PC-3 (cell line): ENCODE data around the gene QPRT. TPM values are rescaled to one million over a fixed set of nuclear protein-coding genes. Genes with fewer than 3 reads are reported as not detected.

ENCODE experiments used
- ATAC-seq: fragments of 200-7000 bp; cut with Tn5 transposase; 2 replicates; pipeline ENCODE4 v1.9.1; 2020; ENCODE audit warnings: mild to moderate bottlenecking, moderate library complexity
- BruUV-seq: library from RNA; stranded (reverse); fragments of 400-500 nt; replicated peaks from 2 replicates; lab custom pipeline; 2021; lab: Mats Ljungman, UMichigan
- CTCF ChIA-PET: fragments of 300-600 bp; sonication (Branson Sonifier 250); formaldehyde crosslinking; loops from one replicate; lab custom pipeline; 2022; ENCODE audit warnings: antibody characterized with exemption; lab: Charles Lee
- POLR2A ChIA-PET: fragments of 300-600 bp; sonication (Branson Sonifier 250); formaldehyde crosslinking; loops from one replicate; lab custom pipeline; 2022; ENCODE audit warnings: antibody characterized with exemption; ENCODE audit not compliant: unreplicated experiment; lab: Charles Lee
- DNase-seq: peaks from one replicate; pipeline ENCODE4 v3.0.0-alpha.2; 2015
- H2AFZ ChIP-seq: fragments of 300-600 bp; sonication (generic); 2 replicates; pipeline ENCODE4 v1.6.0; 2016; ENCODE audit warnings: antibody characterized with exemption, low read length
- H3F3A ChIP-seq: fragments of 300-600 bp; sonication (generic); one replicate; pipeline ENCODE4 v1.6.0; 2017; ENCODE audit warnings: antibody characterized with exemption, low read length, control low read depth, mild to moderate bottlenecking; ENCODE audit not compliant: unreplicated experiment
- H3K27ac ChIP-seq: fragments of 300-600 bp; sonication (generic); 2 replicates; pipeline ENCODE4 v1.5.1; 2016; ENCODE audit warnings: mild to moderate bottlenecking, low read length
- H3K27me3 ChIP-seq: fragments of 300-600 bp; sonication (generic); 2 replicates; pipeline ENCODE4 v1.6.1; 2016; ENCODE audit warnings: low read length, mixed read lengths
- H3K36me3 ChIP-seq: fragments of 300-600 bp; sonication (generic); 2 replicates; pipeline ENCODE4 v1.6.1; 2016; ENCODE audit warnings: low read depth, mixed run types, low read length, mixed read lengths
- H3K4me1 ChIP-seq: fragments of 300-600 bp; sonication (generic); 2 replicates; pipeline ENCODE4 v1.5.1; 2016; ENCODE audit warnings: low read length; ENCODE audit not compliant: insufficient read depth
- H3K4me2 ChIP-seq: fragments of 300-600 bp; sonication (generic); 2 replicates; pipeline ENCODE4 v1.6.0; 2016; ENCODE audit warnings: low read length
- H3K4me3 ChIP-seq: fragments of 300-600 bp; sonication (generic); 2 replicates; pipeline ENCODE4 v1.5.1; 2016; ENCODE audit warnings: mild to moderate bottlenecking, low read length, mixed read lengths
- H3K79me2 ChIP-seq: fragments of 300-600 bp; sonication (generic); 2 replicates; pipeline ENCODE4 v1.6.1; 2017; ENCODE audit warnings: low read length, mixed read lengths
- H3K9ac ChIP-seq: fragments of 300-600 bp; sonication (generic); 2 replicates; pipeline ENCODE4 v1.6.0; 2016; ENCODE audit warnings: mild to moderate bottlenecking, low read length
- H3K9me2 ChIP-seq: fragments of 300-600 bp; sonication (generic); replicated peaks from 2 replicates; pipeline ENCODE4 v1.6.1; 2016; ENCODE audit warnings: mixed run types, low read length, mixed read lengths
- H3K9me3 ChIP-seq: fragments of 300-600 bp; sonication (generic); 2 replicates; pipeline ENCODE4 v1.6.1; 2016; ENCODE audit warnings: low read length, mixed read lengths
- H4K20me1 ChIP-seq: fragments of 300-600 bp; sonication (generic); 2 replicates; pipeline ENCODE4 v1.6.1; 2016; ENCODE audit warnings: low read length, mixed read lengths
- CTCF ChIP-seq: fragments of 300-600 bp; sonication (generic); conservative IDR thresholded peaks from 2 replicates; pipeline ENCODE4 v1.5.1; 2017; ENCODE audit warnings: antibody characterized with exemption, low read depth, mild to moderate bottlenecking, low read length
- EZH2 ChIP-seq: fragments of 300-600 bp; sonication (generic); IDR thresholded peaks from one replicate; pipeline ENCODE4 v1.6.1; 2017; ENCODE audit warnings: antibody characterized with exemption, mild to moderate bottlenecking, low read length; ENCODE audit not compliant: unreplicated experiment
- EZH2phosphoT487 ChIP-seq: fragments of 300-600 bp; sonication (generic); IDR thresholded peaks from 2 replicates; pipeline ENCODE4 v1.6.1; 2018; ENCODE audit warnings: mild to moderate bottlenecking, antibody characterized with exemption, low read length, borderline replicate concordance
- intact Hi-C: fragments of 100-400 bp; cut with micrococcal nuclease; formaldehyde crosslinking; loops from 2 replicates; pipeline ENCODE4 v1.9.0; 2023
- total RNA-seq: library from RNA; depleted of rRNA; stranded (reverse); fragments of >200 nt; gene quantifications from 2 replicates; pipeline ENCODE4 v1.2.3, GENCODE V29; 2014

The QPRT gene
- total RNA-seq, 1 experiment from 2014 or later = 0.22 TPM

GRCh38 chr16:29684679-29685078, 5.7 kb downstream of the QPRT start:
- no peak overlapping the region for H3K9ac ChIP-seq
- no peak overlapping the region for H3K4me3 ChIP-seq
- H3K79me2 ChIP-seq = no peaks in the 10 kb centered on the region
- no peak for DNase-seq
- no peak for TF ChIP-seq CTCF
- no peak for TF ChIP-seq EZH2
- TF ChIP-seq EZH2phosphoT487 = no peak
- intact Hi-C loops = no loop called here
- ATAC-seq = no peak
- ChIA-PET POLR2A (interaction anchor here (0.7 kb wide), 1 partner anchor 39 kb away, joined by 3 read pairs; no protein-coding TSS in a partner anchor), CTCF (no interaction called here)
- H2AFZ ChIP-seq = no peak overlapping the region
- H3K4me2 ChIP-seq = no peak overlapping the region
- no peaks in the 10 kb centered on the region for H3K9me3 ChIP-seq
- H3F3A ChIP-seq = no peaks in the 10 kb centered on the region
- no peaks in the 10 kb centered on the region for H3K36me3 ChIP-seq
- H4K20me1 ChIP-seq = no peaks in the 10 kb centered on the region
- no peaks in the 10 kb centered on the region for H3K27me3 ChIP-seq
- H3K4me1 ChIP-seq = no peaks in the 10 kb centered on the region; the same call in 1 of the 2 replicates
- no TSS peak for BruUV-seq
- no peaks in the 10 kb centered on the region for H3K9me2 ChIP-seq
- H3K27ac ChIP-seq = no peak overlapping the region

- H3K9ac ChIP-seq = no peak overlapping the region
- no TSS peak for BruUV-seq
- intact Hi-C loops = no loop called here
- H3K27ac ChIP-seq = no peak overlapping the region
- no peaks in the 10 kb centered on the region for H3K36me3 ChIP-seq
- no peaks in the 10 kb centered on the region; the same call in 1 of the 2 replicates for H3K4me1 ChIP-seq
- no peaks in the 10 kb centered on the region for H3F3A ChIP-seq
- H3K9me3 ChIP-seq = no peaks in the 10 kb centered on the region
- TF ChIP-seq CTCF (no peak), EZH2phosphoT487 (no peak), EZH2 (no peak)
- no peak overlapping the region for H3K4me2 ChIP-seq
- ChIA-PET CTCF (interaction anchor here (0.7 kb wide), 1 partner anchor 9 kb away, joined by 4 read pairs; no protein-coding TSS in a partner anchor), POLR2A (no interaction called here)
- no peak overlapping the region for H2AFZ ChIP-seq
- no peaks in the 10 kb centered on the region for H3K27me3 ChIP-seq
- H3K4me3 ChIP-seq = no peak overlapping the region
- no peaks in the 10 kb centered on the region for H3K79me2 ChIP-seq
- H3K9me2 ChIP-seq = no peaks in the 10 kb centered on the region
- no peaks in the 10 kb centered on the region for H4K20me1 ChIP-seq
- no peak for ATAC-seq
- no peak for DNase-seq
Measured at GRCh38 chr16:29686740-29687332, 7.9 kb downstream of the QPRT start.

GRCh38 chr16:29687755-29688154, 8.8 kb downstream of the QPRT start:
- no peak overlapping the region for H3K4me3 ChIP-seq
- no TSS peak for BruUV-seq
- intact Hi-C loops = no loop called here
- no peaks in the 10 kb centered on the region for H3F3A ChIP-seq
- H3K36me3 ChIP-seq = no peaks in the 10 kb centered on the region
- no peaks in the 10 kb centered on the region; the same call in 1 of the 2 replicates for H3K4me1 ChIP-seq
- DNase-seq (no peak), ATAC-seq (no peak)
- H3K9ac ChIP-seq = no peak overlapping the region
- H4K20me1 ChIP-seq = no peaks in the 10 kb centered on the region
- no peaks in the 10 kb centered on the region for H3K9me2 ChIP-seq
- H3K27ac ChIP-seq = no peak overlapping the region
- H3K79me2 ChIP-seq = no peaks in the 10 kb centered on the region
- ChIA-PET CTCF (interaction anchor here (0.7 kb wide), 1 partner anchor 8 kb away, joined by 4 read pairs; no protein-coding TSS in a partner anchor), POLR2A (interaction anchor here (0.7 kb wide), 1 partner anchor 912 kb away, joined by 3 read pairs; no protein-coding TSS in a partner anchor)
- H2AFZ ChIP-seq = no peak overlapping the region
- no peaks in the 10 kb centered on the region for H3K27me3 ChIP-seq
- no peaks in the 10 kb centered on the region for H3K9me3 ChIP-seq
- no peak overlapping the region for H3K4me2 ChIP-seq
- TF ChIP-seq EZH2 (no peak), EZH2phosphoT487 (no peak), CTCF (no peak)
